GM21619 (cell line): Measurements from ENCODE around the gene ZIC3.
"Not testable (repeated sequence)": the region's sequence is repeated elsewhere in the genome, so short reads cannot be mapped to it uniquely, and the experiment has no call there.

ENCODE experiments used
- ATAC-seq: cut with Tn5 transposase; IDR thresholded peaks from one replicate; pipeline ENCODE4 v1.9.1; 2021; ENCODE audit not compliant: unreplicated experiment

ZIC3 gene

DNA sequence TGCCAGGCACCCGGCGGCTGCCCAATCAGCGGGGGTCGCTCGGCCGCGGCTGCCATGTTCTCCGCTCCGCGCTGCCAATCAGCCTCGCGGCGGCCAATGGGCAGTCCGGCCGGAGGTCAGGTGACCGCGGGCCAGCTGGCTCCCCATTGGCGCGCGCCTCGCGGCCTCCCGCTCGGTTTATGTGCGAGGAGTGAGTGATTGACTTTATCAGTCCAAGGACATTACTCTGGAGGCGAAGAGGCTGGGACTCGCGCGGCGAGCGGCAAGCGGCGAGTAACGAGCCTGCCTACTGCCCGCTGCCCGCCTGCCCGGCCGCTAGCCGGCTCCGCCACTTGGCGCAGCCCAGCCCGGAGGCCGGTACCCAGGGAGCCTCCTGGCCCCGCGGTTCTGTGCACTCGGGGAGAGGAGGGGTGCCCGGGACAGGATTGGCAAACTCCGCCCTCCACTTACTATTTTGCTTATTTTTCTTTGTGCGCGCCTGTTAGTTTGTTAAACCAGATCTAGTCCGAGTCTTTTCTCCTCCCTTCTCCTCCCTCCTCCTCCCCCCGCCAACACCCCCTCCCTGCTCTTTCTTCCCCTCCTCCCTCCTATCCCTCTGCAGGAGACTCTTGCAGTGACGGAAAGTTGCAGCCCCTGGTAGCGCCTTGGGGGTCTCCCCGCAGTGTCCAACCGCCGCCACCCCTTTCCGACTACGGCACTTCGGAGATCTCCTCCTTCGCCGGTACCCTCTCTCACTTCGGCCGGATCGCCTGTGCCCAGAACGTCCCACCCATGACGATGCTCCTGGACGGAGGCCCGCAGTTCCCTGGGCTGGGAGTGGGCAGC is at the start of gene ZIC3:
TSS of gene ZIC3 (plus strand) at position 207 of the 825 bp plus-strand sequence. CDS start at position 772, 565 bp downstream.
- no peak for ATAC-seq

DNA sequence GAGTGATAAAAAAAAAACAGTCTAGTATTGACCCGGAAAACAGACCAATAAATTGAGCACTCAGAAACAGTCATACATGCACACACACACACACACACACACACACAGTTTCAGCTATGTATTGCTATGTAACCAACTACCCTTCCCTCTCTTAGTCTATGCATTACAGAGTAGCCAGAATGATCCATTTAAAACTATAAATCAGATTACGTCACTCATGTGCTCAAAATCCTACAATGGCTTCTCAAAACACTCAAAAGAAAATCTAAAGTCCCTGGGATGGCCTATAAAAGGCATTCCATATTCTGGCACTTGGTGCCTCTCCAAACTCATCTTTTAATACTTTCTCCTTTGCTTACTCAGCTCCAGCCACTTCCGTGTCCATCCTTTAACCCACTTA is 46.5 kb upstream of the ZIC3 start:
- no peak for ATAC-seq

DNA sequence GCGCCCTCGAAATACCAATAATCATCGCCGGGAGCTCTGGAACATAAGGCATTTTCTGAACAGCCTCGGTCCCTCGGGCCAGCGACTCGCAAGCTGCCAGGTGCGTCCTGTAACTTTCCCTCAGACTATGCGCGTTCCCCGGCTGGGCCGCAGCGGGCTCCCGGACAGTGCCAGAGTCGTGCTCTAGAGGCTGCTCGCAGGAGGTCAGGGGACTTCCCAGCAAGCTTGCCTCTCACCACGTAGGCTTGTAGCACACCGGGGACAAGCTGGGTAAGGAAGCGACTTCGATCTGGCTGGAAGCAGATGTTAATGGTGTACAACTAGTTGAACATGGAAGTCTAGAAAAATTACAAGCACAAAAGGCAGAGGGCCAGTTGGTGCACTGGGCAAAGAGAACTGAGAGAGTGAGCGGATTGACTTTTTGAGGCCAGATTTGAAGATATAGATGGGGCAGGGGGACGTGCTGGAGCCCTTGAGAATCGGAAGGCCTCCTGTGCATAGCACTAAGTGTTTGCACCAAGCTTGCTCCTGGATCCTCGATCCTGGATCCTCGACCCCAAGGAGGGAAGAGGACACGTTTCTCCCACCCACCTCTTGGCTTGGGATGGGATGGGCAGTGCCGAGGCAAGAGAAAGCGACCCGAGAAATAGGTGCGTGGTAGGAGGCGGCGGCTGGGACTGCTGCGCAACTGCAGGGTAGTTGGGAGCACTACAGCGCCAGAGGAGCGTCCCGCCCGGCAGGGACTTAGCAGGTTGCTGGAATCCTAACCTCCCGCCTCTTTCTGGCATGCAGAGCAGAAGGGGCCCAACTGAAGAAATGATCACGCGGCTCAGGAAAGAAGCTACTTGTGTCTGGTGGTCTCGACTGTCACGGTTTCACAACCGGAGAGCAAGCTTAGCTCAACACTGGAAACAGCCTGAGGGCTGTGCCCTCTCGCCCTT is 19.9 kb upstream of the ZIC3 start:
- ATAC-seq, result no peak

DNA sequence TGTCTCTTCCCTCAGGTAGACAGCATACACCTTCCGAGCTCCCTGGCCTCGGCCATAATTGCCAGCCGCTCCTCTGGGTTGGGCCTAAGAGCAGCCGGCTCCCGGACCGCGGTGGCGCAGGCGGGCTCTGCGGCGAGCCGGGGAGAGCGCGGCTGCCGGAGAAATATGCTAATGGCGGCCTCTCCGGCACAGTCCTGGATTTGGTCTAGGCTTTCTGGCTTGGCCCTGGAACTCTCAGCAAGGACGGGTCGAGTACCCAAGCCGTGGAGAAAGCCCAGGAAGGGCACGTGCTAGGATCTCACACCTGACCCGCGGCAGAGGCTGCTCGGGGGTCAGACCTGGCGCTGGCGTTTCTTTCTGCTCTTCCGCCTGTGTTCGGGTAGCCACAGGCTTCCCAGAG is 18.6 kb upstream of the ZIC3 start:
- no peak for ATAC-seq

DNA sequence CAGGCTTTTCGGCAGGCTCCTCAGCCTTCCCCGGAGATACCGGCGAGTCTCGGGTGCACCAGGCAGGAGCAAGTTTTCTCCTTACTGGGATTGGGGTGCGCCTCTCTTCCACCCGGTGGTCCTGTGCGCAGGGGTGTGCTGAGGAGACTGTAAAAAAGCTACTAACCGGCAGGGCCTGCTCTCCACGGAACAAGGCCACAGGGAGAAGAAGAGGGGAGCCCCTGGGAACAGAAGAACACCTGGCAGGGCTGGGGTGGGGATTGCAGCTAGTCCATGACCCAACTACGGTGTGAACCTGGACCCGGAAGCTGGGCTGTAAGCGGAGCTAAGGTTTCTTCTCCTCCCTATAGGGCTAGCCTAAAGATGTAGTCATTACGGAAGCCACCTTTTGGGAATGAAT is 17.7 kb upstream of the ZIC3 start:
- ATAC-seq, result no peak

DNA sequence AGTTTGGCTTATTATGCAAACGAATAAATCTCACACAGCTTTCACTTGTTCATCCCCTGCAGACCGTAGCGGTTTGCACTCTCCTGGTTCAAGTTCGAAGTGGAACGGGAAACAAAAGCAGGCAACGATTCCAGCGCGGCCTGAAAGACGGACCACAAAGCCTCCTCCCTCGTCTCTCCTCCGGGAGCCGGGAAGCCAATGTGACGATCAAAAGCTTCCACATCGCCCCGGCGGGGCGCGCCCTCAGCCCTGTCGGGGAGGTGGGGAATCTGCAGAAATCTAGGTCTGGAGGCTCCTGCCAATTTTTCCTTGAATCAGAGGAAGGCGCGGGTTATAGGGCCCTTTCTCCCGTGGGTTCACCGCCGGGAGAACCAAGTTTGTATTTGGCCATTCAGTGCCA is 16.9 kb upstream of the ZIC3 start:
- no peak for ATAC-seq

DNA sequence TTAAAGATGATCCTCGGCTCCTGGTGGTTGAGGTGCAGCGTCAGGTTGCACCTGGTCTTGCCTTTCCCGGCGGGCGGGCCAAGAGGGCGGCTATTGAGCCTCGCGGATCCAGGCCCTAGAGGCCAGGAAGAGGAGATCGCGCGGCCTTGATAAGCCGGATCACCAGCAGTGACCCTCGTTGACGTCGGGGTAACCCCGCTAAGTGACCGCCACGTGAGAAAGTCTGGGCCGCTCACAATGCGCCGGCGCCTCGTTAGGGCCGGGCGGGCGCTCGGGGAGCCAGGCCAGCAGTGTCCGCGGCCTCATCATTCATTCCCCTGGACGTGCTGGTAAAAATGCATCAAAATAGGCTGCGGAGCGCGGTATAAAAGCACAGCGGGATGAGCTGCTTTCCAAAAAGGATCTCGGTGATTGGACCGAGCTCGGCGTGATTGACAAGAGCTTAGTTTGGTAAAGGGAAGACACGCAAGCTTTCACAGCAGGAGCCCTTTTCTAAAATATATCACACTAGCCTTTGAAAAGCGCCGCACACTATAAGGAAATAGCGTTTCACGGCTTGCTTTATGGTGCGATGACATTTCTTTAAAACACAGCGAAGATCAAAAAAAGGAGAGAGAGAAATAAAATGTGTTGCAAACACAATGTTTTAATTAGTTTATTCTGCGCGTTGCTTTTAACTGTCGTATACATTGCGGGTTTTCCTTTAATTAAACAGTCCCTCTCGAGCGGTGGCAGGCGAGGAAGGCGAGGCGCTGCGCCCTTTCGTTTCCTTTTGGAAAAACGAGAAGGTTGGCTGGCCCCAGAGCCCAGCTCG is 15.9 kb upstream of the ZIC3 start:
- no peak for ATAC-seq

DNA sequence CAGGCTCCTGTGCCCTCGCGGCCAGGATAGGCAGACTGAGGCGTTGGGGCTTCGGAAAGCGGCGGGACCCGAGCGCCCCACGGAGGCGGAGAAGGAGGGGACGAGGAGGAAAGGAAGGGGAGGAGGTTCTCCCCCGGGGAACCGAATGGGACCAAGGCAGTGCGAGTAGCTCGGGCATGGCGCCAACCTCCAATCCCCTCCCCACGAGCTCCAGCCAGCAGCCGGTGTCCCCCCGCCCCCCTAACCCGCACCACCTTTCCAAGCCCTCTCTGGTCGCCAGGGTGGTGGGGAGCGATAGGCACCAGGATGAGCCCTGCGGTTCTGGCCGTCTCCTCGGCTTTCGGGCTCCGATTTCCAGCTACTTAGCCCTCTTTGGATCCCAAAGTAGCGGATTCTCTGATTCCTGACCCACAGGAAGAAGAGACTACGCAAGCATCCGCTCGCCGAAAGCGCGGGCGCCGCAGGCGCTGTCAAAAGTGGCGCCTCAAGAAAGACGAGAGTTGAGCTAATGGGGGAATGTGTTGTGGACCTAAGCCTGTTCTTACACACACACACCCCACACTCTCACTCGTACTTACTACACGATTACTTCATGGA is 15.2 kb upstream of the ZIC3 start:
- no peak for ATAC-seq

DNA sequence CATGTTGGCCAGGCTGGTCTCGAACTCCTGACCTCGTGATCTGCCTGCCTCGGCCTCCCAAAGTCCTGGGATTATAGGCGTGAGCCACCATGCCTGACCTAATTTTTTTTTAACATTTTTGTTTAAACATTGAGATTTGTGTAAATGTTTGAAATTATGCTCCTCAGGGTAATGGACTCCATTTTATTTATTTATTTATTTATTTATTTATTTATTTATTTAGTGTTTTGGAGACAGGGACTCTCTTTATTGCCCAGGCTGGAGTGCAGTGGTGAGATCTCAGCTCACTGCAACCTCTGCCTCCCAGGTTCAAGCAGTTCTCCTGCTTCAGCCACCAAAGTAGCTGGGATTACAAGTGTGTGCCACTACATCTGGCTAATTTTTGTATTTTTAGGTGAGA is 13.8 kb upstream of the ZIC3 start:
- ATAC-seq, result not testable (repeated sequence)

DNA sequence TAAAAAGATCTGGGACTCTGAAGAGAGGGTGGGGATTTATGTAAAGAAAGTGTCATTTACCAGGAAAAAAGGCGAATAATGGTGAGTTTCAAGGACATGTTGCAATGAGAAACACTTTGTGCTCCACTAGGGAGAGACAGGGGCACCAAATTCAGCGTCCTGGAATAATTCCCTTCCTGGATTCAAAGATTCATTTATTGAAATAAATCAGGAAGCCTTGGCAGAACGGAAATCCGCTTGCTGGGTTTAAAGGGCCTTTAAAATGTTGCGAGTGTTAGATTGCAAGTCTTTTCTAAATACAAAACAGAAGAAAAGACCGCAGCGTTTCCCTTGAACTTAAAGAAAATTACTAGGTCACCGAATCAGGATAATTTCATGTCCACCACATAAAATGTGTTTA is 3.8 kb upstream of the ZIC3 start:
- ATAC-seq, result no peak

DNA sequence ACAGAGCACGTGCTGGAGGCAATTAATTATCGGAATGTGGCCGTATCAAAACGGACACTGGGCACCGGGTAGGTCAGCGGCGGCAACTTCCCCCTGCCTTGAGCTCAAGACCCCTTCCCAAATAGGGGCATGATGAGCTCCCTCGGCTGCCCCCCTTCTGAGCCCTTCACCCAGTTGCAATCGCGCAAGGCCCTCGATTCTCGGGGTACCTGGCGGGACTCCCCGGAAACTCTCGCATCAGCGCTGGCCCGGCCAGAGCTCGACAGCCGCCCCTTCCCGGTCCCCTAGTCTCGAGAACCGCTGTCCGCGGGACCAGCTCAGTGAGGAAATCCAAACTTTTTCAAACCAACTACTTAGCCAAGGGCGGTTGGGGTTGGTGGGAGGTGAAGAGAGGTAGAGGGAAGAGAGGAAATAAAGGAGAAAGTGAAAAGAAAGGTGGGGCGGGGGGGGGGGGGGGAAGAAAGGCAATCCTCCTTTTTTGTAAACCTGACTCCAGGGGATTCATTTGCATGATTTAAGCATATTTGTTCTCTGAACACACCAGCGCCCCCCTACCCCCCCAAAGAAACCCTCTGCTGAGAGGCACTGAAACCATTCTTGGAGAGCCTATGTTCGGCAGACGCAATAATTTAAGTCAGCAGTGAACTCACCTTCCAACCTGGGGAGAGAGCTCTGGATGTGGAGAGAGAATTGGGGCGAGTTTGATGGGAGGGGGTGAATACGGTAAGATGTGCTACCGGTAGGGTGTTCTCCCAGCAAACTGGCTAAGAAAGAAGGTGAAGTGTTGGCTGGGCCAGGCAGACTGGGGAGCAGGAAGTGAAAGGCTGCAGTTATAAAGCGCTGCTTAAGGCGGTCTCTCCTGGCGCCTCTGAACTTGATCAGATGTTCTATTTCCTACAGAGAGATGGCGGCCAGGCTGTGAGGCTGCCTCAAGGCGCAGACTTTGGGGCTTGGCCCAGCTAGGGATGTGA is 2.0 kb upstream of the ZIC3 start:
- ATAC-seq, result no peak

DNA sequence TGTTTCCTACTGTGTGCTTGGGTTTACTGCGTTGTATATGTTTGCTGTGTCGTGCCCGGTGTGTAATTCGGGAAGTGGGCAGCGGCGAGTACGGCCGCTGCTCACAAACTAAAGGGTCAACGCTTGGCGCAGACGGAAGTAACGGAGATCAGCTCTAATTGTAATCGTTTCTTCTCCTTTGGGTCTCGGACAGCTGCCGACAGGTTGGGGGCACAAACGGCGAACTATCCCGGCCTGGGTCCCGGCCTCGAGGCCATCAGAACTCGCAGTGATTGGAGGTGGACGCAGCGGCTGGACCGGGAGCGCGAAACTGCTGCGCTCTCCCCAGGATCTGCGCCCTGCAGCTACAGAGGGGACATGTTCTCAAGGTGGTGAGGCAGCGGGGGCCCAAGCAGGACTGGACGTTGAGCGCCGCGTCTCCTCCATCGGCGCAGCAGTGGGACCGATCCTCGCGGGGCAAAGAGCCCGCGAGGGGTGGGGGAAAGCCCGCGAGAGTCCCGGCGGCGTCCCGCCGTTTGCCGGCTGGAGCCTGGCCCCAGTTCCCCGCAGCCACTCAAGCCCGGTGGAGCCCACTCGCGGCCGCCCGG is 516 bp upstream of the ZIC3 start:
- no peak for ATAC-seq

DNA sequence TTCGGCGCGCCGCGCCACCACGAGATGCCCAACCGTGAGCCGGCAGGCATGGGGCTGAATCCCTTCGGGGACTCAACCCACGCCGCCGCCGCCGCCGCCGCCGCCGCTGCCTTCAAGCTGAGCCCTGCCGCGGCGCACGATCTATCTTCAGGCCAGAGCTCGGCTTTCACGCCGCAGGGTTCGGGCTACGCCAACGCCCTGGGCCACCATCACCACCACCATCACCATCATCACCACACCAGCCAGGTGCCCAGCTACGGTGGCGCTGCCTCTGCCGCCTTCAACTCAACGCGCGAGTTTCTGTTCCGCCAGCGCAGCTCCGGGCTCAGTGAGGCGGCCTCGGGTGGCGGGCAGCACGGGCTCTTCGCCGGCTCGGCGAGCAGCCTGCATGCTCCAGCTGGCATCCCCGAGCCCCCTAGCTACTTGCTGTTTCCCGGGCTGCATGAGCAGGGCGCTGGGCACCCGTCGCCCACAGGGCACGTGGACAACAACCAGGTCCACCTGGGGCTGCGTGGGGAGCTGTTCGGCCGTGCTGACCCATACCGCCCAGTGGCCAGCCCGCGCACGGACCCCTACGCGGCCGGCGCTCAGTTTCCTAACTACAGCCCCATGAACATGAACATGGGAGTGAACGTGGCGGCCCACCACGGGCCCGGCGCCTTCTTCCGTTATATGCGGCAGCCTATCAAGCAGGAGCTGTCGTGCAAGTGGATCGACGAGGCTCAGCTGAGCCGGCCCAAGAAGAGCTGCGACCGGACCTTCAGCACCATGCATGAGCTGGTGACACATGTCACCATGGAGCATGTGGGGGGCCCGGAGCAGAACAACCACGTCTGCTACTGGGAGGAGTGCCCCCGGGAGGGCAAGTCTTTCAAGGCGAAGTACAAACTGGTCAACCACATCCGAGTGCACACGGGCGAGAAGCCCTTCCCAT is 1.1 kb downstream of the ZIC3 start:
- no peak for ATAC-seq

DNA sequence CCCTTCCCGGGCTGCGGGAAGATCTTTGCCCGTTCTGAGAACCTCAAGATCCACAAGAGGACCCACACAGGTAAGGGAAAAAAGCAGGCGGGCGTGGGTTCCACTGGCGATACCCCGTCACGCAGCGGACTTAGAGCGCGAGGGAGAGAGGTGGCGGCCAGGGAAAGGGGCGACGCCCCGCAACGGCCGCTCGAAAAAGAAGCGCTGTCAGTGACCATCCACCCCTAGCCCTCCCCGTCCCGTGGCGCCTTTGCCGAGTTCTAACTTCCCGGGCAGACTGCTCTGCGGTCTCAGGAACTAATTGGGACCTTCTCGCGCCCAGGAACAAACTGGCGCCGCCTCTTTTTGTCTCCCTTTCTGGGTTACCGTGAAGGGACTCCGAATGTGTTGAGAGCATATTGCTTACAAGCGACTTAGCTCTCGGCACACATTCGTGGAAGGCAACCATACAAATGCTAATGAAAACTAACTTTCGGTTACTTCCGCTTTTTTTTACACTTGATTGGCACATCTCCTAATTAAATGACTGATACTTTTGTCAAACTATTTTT is 1.8 kb downstream of the ZIC3 start:
- no peak for ATAC-seq

DNA sequence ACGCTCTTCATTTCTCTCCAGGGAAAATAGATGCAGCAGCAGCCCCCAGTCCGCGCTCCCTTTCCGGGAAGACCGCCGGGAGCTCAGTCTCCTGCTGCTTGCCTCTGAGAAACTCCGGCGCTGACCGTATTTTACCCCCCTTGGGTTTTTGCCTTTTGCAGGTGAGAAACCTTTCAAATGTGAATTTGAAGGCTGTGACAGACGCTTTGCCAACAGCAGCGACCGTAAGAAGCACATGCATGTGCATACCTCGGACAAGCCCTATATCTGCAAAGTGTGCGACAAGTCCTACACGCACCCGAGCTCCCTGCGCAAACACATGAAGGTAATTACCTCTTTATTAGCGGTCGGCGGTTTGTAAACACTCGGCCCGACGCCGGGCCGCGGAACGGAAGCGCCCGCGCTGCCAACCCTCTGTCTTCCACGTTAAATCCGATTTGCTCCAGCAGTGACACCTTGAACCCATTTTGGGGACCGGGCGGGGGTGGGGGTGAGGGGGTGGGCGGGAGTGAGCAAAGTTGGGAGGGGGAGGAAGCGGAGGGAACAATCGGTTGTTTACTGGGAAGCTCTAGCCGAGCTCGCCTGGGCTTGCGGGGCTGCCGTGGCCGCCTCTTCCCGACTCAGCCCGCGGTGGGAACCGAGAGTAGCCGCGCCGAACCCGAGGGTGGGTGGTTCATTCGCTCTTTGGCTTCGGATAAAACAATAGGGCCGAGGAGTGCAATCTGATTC is 3.0 kb downstream of the ZIC3 start:
- no peak for ATAC-seq

DNA sequence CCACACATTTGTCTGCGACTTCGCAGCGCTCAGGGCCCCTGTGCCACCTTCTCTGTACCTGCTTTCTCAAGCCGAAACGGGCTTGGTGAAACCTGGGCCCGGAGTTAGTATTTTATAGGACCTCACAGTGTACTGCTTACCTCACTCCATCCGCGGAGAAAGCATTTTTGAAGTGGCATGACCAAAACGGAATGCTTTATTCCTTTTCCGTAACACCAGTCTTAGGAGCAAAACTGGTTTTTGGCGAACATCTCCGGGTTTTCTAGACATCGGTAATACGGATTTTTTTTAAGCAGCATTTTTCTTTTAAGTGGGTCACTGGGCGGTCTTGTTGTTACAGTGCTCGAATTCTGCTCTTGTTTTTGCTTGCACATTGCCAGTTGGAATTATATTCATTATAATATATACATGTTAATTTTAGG is 3.6 kb downstream of the ZIC3 start:
- ATAC-seq, result no peak
